DLD1 (cell line): ENCODE measurements around the gene STEEP1.

Experiments used
- in situ Hi-C: cut with HindIII; loops from 2 replicates; pipeline ENCODE4 v1.10.0; 2017; ENCODE audit warnings: low sequenced_read_pairs

STEEP1 gene

GRCh38 chrX:119565107-119565663 is at the start of gene STEEP1:
Gene STEEP1 (minus strand): TSS chrX:119565409. CDS start chrX:119565355, 54 bp downstream.
- in situ Hi-C loops = no loop called here

DNA sequence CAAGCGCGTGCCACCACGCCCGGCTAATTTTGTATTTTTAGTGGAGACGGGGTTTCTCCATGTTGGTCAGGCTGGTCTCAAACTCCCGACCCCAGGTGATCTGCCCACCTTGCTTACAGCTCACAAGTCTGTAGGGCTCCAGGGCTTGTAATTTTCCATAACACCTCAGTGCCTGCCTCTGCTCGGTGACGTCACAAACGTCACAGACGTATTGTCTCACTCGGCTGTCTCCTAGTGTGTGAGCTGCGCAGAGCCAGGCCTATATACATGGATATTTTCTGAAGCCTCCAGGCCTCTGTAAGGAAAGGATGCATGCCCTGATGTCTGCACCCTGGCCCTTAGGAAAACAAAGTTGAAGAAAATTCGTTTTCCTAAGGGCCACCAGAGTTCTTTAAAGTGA is 49.6 kb upstream of the STEEP1 start:
- in situ Hi-C loops = no loop called here

DNA sequence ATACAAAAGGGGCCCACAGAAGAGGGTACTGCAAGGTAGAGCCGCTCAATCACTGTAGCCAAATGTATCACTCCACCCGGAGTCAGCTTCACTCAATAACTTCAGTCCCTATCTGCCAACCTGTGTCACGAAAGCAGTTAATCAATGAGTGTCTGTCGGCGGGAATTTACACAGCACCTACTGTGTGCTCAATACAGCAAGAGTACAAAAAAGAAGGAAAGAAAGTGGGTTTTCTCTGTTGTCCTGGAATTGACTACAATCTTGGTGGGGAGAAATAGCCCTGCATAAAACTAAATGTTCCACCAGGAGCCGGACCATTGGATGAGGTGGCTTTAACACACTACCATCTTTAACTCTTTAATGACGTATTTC is 41.8 kb upstream of the STEEP1 start:
- in situ Hi-C loops = no loop called here

DNA sequence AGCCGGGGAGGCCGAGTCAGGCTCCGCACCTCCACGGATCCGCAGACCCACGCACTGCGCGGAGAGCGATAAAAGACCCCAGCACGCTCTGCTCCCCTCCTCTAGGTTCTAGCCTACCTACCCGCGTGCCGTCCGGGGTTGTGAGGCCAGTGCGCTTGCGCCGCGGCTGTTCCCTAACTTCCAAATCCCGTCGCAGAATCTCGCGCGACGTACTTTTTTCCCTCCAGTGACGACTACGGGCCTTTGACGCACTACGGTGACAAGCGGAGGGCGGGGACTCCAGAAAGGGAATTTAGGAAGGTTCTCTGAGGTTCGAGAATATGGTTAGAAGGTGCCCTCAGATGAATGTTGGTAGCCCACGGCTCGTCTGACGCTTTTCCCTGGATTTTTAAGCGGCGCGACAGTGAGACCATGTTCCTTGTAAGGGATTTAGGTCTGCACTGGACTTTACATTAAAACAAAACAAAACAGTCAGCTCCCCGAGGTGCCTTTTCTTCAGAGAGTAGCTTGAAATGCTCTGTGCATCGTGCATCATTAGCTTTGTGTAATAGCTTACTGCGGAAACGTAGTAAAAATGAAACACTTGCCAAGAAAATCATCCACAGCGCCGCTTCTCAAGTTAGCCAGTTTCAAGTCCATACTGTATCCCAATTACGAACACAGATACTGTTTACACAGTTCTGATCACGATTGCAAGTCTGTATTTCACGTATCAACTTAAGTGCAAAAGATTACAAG is 41.2 kb upstream of the STEEP1 start, which contains the start of gene NKRF:
TSS of gene NKRF (minus strand) at position 145 of the 738 bp plus-strand sequence.
- in situ Hi-C loops = no loop called here

DNA sequence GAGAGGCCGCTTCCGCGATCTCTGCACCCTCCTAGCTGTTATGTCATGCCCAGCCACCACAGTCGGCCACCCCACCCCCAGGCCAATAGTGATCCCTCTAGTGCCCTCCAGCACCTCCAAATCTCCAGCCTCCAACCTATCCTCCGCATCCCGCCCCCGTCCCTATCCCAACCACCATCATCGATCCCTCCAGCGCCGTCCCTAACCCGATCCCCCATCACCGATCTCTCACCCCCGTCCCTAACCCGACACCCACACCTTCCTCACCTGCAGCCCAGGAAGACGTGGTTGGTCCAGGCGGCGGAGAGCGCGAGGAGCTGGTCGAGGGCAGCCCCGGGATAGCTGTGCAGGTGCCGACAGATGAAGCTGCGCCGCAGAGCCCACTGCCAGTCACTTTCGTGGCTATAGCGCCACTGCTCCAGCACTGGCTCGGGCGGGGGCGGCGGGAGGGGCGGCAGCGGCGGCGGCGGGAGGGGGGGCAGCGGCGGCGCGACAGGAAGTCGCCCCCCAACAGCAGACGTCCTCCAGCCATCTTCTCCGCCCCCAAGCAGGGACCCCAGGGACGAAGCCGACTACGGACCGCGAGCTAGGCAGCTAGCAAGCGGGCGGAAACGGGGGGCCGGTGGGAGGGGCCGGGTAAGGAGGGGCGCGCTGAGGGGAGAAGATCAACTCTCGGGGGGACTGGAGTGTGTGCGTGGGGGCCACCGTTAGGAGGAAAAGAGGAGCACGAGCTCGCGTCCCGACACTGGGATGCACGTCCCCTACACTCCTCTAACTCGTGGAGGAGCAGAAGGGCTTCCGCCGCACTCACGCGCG is 40.5 kb upstream of the STEEP1 start:
- in situ Hi-C loops = no loop called here

DNA sequence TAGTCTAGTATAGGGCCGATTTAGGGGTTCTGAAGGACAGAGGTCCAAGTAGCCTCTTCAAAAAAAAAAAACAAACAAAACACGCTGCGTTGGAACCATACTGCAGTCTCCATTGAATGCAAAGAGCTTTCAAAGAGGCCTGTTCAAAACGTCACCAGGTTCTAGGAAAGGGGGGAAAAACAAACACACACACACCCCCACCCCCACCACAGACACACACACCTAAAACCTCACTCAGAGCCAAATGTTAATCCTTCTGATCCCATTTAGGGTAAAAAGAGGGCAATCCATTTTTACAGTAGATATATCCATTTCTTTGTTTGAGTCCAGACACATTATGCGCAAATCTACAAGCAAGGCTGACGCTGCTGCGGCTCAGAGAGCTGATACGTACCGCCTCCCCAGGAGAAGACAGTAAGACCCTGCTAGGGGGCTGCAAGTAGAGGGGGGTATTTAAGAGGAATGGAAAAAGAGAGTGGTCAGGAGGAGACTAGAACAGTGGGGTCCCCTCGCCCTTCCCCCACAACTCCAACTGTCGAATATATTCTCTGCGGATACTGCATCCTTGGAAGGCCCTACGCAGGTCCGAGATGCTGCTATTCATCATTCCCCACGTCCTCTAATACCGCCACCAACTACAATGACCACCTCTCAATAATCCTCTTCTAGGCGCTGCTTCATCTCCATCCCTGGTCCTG is 39.7 kb upstream of the STEEP1 start:
- in situ Hi-C loops = no loop called here

GRCh38 chrX:119602701-119603255 is 37.6 kb upstream of the STEEP1 start:
- in situ Hi-C loops = no loop called here

GRCh38 chrX:119589810-119590209 is 24.6 kb upstream of the STEEP1 start:
- in situ Hi-C loops = no loop called here

GRCh38 chrX:119583431-119584059 is 18.3 kb upstream of the STEEP1 start:
- in situ Hi-C loops = no loop called here

GRCh38 chrX:119579414-119579813 is 14.2 kb upstream of the STEEP1 start:
- in situ Hi-C loops = no loop called here

DNA sequence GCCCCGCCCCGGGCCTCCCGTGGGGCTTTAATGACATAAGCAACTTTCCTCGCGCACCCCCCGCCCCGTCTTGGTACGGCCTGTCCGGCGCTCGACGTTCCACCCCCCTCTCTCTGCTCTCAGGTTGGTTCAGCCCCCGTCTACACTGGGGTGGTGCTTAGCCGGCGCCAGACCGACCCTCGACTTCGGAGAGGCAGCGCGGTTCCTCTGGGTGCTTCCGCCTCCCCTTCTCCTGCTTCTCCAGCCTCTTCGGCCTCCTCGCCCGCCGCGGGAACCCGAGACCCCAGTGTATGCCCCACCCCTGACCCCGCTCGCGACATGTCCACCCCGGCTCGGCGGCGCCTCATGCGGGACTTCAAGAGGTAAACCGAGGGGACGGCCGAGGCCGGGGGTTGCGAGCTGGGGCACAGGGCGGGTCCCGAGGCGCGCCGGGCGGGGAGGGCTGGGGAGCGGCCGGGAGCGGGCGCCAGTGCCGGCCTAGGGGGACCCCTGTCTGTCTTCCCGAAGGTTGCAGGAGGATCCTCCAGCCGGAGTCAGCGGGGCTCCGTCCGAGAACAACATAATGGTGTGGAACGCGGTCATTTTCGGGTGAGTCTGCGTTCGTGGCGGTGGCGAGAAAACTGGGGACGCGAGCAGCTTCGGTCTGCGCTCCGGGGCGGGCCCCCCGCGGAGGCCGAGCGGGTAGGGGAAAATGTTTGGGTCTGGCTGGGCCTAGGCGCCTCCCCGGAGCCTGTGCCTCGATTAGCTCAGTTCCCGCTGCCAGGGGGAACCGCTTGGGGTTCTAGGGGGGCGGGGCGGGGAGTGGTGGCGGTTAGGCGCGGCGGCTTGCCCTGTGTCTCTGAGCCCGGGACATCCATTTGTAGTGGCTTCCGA is 9.4 kb upstream of the STEEP1 start, which contains the start of gene UBE2A:
TSS of gene UBE2A (plus strand) at position 170 of the 873 bp plus-strand sequence. CDS start at position 319, 149 bp downstream.
- in situ Hi-C loops = no loop called here

- in situ Hi-C loops = no loop called here
Measured at GRCh38 chrX:119573840-119574393, 8.7 kb upstream of the STEEP1 start.

GRCh38 chrX:119573222-119573621 is 8.0 kb upstream of the STEEP1 start:
- in situ Hi-C loops = no loop called here

- in situ Hi-C loops = no loop called here
Measured at GRCh38 chrX:119570351-119570835, 5.2 kb upstream of the STEEP1 start.

GRCh38 chrX:119552508-119552907 is 12.7 kb downstream of the STEEP1 start:
- in situ Hi-C loops = no loop called here

DNA sequence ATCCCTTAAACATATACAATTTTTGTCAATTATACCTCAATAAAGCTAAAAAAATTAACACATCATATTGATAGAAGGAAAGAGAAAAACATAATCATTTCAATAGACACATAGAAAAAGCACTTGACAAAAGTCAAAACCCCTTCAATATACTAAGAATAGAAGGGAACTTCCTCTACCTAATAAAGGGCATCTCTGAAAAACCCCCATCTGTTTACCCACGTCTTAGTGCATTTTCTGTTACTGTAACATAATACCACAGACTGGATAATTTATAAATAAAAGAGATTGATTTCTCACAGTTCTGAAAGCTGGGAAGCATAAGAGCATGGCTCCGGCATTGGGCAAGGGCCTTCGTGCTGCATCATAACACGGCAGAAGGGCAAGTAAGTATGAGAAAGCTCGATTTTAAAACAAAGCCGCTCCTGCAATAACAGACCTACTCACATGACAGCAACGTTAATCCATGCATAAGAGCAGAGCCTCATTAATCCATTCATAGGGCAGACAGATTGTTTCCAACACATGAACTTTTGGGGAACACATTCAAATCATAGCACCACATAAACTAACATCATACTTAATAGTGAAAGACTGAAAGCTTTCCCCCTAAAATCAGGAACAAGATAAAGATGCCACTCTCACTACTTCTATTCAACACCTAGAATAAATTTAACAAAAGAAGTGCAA is 15.7 kb downstream of the STEEP1 start:
- in situ Hi-C loops = no loop called here

DNA sequence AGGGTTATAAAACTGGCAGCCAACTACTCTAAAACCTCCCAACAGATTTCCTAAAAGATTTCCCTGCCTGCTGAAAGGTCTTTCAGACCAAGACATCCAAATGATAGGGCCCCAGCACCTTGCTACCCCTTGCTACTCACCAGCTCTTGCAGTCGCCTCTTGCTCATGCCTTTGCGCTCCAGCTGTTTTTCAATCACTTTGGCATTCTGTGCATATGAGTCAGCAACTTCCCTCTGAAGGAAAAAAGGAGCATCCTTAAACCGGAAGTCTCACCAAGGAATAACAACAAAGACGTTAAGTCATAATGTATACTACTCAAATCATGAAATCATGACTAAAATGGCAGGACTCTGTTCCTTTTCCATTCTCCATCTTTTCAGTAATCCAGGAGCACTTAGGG is 24.0 kb downstream of the STEEP1 start:
- in situ Hi-C loops = no loop called here

DNA sequence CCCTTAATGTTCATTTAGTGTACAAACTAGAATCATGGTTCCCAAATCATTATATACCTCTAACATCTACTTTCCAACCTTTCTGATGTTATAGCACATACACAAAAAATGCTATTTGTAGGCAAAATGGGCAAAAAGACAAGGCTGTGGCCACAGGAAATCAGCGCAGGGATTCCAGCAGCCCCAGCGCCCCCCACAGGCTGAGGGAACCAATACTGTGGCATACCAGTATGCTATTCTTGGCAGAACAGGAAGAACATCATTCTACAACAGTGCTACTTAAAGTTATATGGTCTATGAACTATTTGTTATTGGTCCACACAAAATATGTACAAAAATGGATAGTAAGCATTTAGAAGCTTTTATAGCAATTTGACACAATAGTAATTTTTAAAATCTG is 25.3 kb downstream of the STEEP1 start:
- in situ Hi-C loops = no loop called here
